ENCODE measurements around the gene HSDL2. TPM values are rescaled to one million over a fixed set of nuclear protein-coding genes. Genes with fewer than 3 reads are reported as not detected.
"Not testable (repeated sequence)": the region's sequence is repeated elsewhere in the genome, so short reads cannot be mapped to it uniquely, and the experiment has no call there.

The HSDL2 gene
- polyA plus RNA-seq, 3 donors: 118 to 127 (median 121) TPM

GRCh38 chr9:112489876-112490666 lies 110.2 kb downstream of the HSDL2 start:
- no peak for DNase-seq (ENCODE audit: low read depth in 3 of 3, low spot score in 2 of 3)

- DNase-seq (ENCODE audit: low read depth in 3 of 3, low spot score in 2 of 3): no peak
These were observed 113.7 kb downstream of the HSDL2 start for GRCh38 chr9:112493393-112494137.

GRCh38 chr9:112494153-112494552 lies 114.2 kb downstream of the HSDL2 start:
- DNase-seq (ENCODE audit: low read depth in 3 of 3, low spot score in 2 of 3): no peak

- no peak for DNase-seq (ENCODE audit: low read depth in 3 of 3, low spot score in 2 of 3)
These were observed 115.7 kb downstream of the HSDL2 start for GRCh38 chr9:112495614-112496013.

- no peak for DNase-seq (ENCODE audit: low read depth in 3 of 3, low spot score in 2 of 3)
These were observed 116.3 kb downstream of the HSDL2 start for GRCh38 chr9:112496074-112496722.

GRCh38 chr9:112500842-112501241 lies 120.9 kb downstream of the HSDL2 start:
- no peak for DNase-seq (ENCODE audit: low read depth in 3 of 3, low spot score in 2 of 3)

- no peak for DNase-seq (ENCODE audit: low read depth in 3 of 3, low spot score in 2 of 3)
These were observed 121.4 kb downstream of the HSDL2 start for GRCh38 chr9:112501287-112501686.

- no peak for DNase-seq (ENCODE audit: low read depth in 3 of 3, low spot score in 2 of 3)
These were observed 122.5 kb downstream of the HSDL2 start for GRCh38 chr9:112502175-112502946.

GRCh38 chr9:112503170-112503569 lies 123.3 kb downstream of the HSDL2 start:
- no peak for DNase-seq (ENCODE audit: low read depth in 3 of 3, low spot score in 2 of 3)

GRCh38 chr9:112505086-112505485 lies 125.2 kb downstream of the HSDL2 start:
- DNase-seq (ENCODE audit: low read depth in 3 of 3, low spot score in 2 of 3): no peak

- no peak for DNase-seq (ENCODE audit: low read depth in 3 of 3, low spot score in 2 of 3)
These were observed 125.7 kb downstream of the HSDL2 start for GRCh38 chr9:112505607-112506006.

GRCh38 chr9:112506571-112506970 lies 126.7 kb downstream of the HSDL2 start:
- DNase-seq (ENCODE audit: low read depth in 3 of 3, low spot score in 2 of 3): no peak

- DNase-seq (ENCODE audit: low read depth in 3 of 3, low spot score in 2 of 3): no peak
These were observed 127.2 kb downstream of the HSDL2 start for GRCh38 chr9:112507001-112507680.

GRCh38 chr9:112508377-112508776 lies 128.5 kb downstream of the HSDL2 start:
- DNase-seq (ENCODE audit: low read depth in 3 of 3, low spot score in 2 of 3): no peak

GRCh38 chr9:112512377-112512776 lies 132.5 kb downstream of the HSDL2 start:
- DNase-seq (ENCODE audit: low read depth in 3 of 3, low spot score in 2 of 3): not testable (repeated sequence)

GRCh38 chr9:112516769-112517168 lies 136.9 kb downstream of the HSDL2 start:
- no peak for DNase-seq (ENCODE audit: low read depth in 3 of 3, low spot score in 2 of 3)

GRCh38 chr9:112520069-112520468 lies 140.2 kb downstream of the HSDL2 start:
- DNase-seq (ENCODE audit: low read depth in 3 of 3, low spot score in 2 of 3): no peak

GRCh38 chr9:112520656-112521055 lies 140.7 kb downstream of the HSDL2 start:
- no peak for DNase-seq (ENCODE audit: low read depth in 3 of 3, low spot score in 2 of 3)
